HepG2 (cell line): ENCODE measurements around the gene MAPK13. TPM values are rescaled to one million over a fixed set of nuclear protein-coding genes. Genes with fewer than 3 reads are reported as not detected.

Experiments used
- ARID3A ChIP-seq: IDR thresholded peaks from 2 replicates; pipeline ENCODE4 v1.6.1; 2012; ENCODE audit warnings: low read depth, low read length, improper control_type of control experiment
- ATM ChIP-seq: fragments of 450-650 bp; IDR thresholded peaks from 2 replicates; pipeline ENCODE4 v1.7.1; 2017; ENCODE audit warnings: mild to moderate bottlenecking, borderline replicate concordance
- CBX1 ChIP-seq: IDR thresholded peaks from one replicate; pipeline ENCODE4 v1.6.1; 2016; ENCODE audit warnings: antibody characterized with exemption, low read depth
- DPF2 ChIP-seq: sonication (generic); formaldehyde crosslinking; IDR thresholded peaks from 2 replicates; pipeline ENCODE4 v1.4.0; 2020; ENCODE audit warnings: mild to moderate bottlenecking, low read depth, missing genetic modification reagents, borderline replicate concordance
- HBP1 ChIP-seq: IDR thresholded peaks from 2 replicates; pipeline ENCODE4 v1.6.1; 2016; ENCODE audit warnings: low read depth, control low read depth
- MTERF4 ChIP-seq: sonication (generic); formaldehyde crosslinking; IDR thresholded peaks from 2 replicates; pipeline ENCODE4 v1.8.0; 2023; ENCODE audit warnings: mild to moderate bottlenecking, missing genetic modification reagents
- NCOR1 ChIP-seq: fragments of 200-600 bp; sonication (generic); IDR thresholded peaks from 2 replicates; pipeline ENCODE4 v1.7.0; 2017; ENCODE audit warnings: antibody characterized with exemption, low read length, borderline replicate concordance
- NFE2 ChIP-seq: sonication (generic); formaldehyde crosslinking; IDR thresholded peaks from 2 replicates; pipeline ENCODE4 v1.4.0; 2020; ENCODE audit warnings: missing genetic modification reagents
- NFYC ChIP-seq: IDR thresholded peaks from 2 replicates; pipeline ENCODE4 v1.6.1; 2016; ENCODE audit warnings: missing genetic modification reagents, missing compliant biosample characterization
- NR2C2 ChIP-seq: sonication (generic); formaldehyde crosslinking; IDR thresholded peaks from 2 replicates; pipeline ENCODE4 v1.4.0; 2020; ENCODE audit warnings: missing genetic modification reagents, mild to moderate bottlenecking, moderate library complexity, borderline replicate concordance
- PLSCR1 ChIP-seq: sonication (generic); formaldehyde crosslinking; IDR thresholded peaks from 2 replicates; pipeline ENCODE4 v1.5.0; 2020; ENCODE audit warnings: missing genetic modification reagents, mild to moderate bottlenecking, borderline replicate concordance
- RNF219 ChIP-seq: sonication (generic); formaldehyde crosslinking; IDR thresholded peaks from 2 replicates; pipeline ENCODE4 v1.5.0; 2020; ENCODE audit warnings: mild to moderate bottlenecking, missing genetic modification reagents
- SMAD1 ChIP-seq: sonication (generic); formaldehyde crosslinking; IDR thresholded peaks from 2 replicates; pipeline ENCODE4 v1.4.0; 2020; ENCODE audit warnings: missing genetic modification reagents, low read depth, mild to moderate bottlenecking, borderline replicate concordance
- ZNF740 ChIP-seq: sonication (generic); formaldehyde crosslinking; IDR thresholded peaks from 2 replicates; pipeline ENCODE4 v1.4.0; 2020; ENCODE audit warnings: missing genetic modification reagents
- ZSCAN20 ChIP-seq: sonication (generic); formaldehyde crosslinking; IDR thresholded peaks from 2 replicates; pipeline ENCODE4 v1.4.0; 2020; ENCODE audit warnings: missing genetic modification reagents, mild to moderate bottlenecking, borderline replicate concordance
- ZSCAN29 ChIP-seq: sonication (generic); formaldehyde crosslinking; conservative IDR thresholded peaks from 2 replicates; pipeline ENCODE4 v1.4.0; 2020; ENCODE audit warnings: mild to moderate bottlenecking, missing genetic modification reagents
- polyA plus RNA-seq, 8 experiments: library from polyadenylated mRNA; depleted of rRNA in 3 of 8; stranded (reverse) in 7 of 8; unstranded in 1 of 8; fragments of >200 nt; fragmentation: Illumina TruSeq in 4 of 8; extraction: Trizol in 4 of 8; gene quantifications; 2 replicates each; pipeline versions ENCODE4 v1.2.1 to v1.2.3, GENCODE V29; 2011 to 2016; ENCODE audit warnings: low read depth in 4 of 8, missing spikeins in 1 of 8, mixed read lengths in 1 of 8; ENCODE audit not compliant: insufficient read depth in 1 of 8
- total RNA-seq, 5 experiments: library from RNA; depleted of rRNA; stranded (reverse); fragments of >200 nt; fragmentation: Illumina TruSeq; extraction: Trizol; gene quantifications; 2 replicates each; pipeline ENCODE4 v1.2.3, GENCODE V29; 2016; ENCODE audit warnings: low read depth in 1 of 5

The MAPK13 gene
- total and polyA plus RNA-seq, 2 of the 13 experiments (the other 11 are each of a cell fraction or from before 2014, with no cell fraction given) = 12.7 to 43.4 TPM

- TF ChIP-seq NR2C2 (no peak), DPF2 (peak; percentile 33; the same call in 1 of the 2 replicates), NCOR1 (no peak), RNF219 (CRISPR knock-in tag) (no peak), ATM (no peak), NFYC (CRISPR knock-in tag) (no peak), PLSCR1 (no peak), MTERF4 (CRISPR knock-in tag) (peak; percentile 75), HBP1 (CRISPR knock-in tag) (peak; percentile 87; the same call in 1 of the 2 replicates), ZSCAN20 (CRISPR knock-in tag) (no peak), ARID3A (no peak), ZNF740 (CRISPR knock-in tag) (peak; percentile 38; the same call in 1 of the 2 replicates), SMAD1 (CRISPR knock-in tag) (no peak), NFE2 (CRISPR knock-in tag) (no peak), ZSCAN29 (CRISPR knock-in tag) (peak; percentile 68; the same call in 1 of the 2 replicates), CBX1 (no peak)
Observed at GRCh38 chr6:36130667-36131510, 576 bp downstream of the MAPK13 start (continued).
